ENCODE results near the gene MYLK2.

The MYLK2 gene

GRCh38 chr20:31856516-31856915, 37.4 kb downstream of the MYLK2 start:
- DNase-seq (ENCODE audit: low spot score) = no peak

- no peak for DNase-seq (ENCODE audit: low spot score)
These were observed 39.0 kb downstream of the MYLK2 start for GRCh38 chr20:31857861-31858759.

GRCh38 chr20:31858760-31859083, 39.6 kb downstream of the MYLK2 start:
- no peak for DNase-seq (ENCODE audit: low spot score)

GRCh38 chr20:31859266-31859997, 40.3 kb downstream of the MYLK2 start:
- DNase-seq (ENCODE audit: low spot score) = no peak

GRCh38 chr20:31859998-31860380, 40.8 kb downstream of the MYLK2 start:
- DNase-seq (ENCODE audit: low spot score) = no peak

GRCh38 chr20:31860390-31861134, 41.4 kb downstream of the MYLK2 start:
- peak; percentile 60 for DNase-seq (ENCODE audit: low spot score)

- no peak for DNase-seq (ENCODE audit: low spot score)
These were observed 41.9 kb downstream of the MYLK2 start for GRCh38 chr20:31861135-31861384.

- DNase-seq (ENCODE audit: low spot score) = peak; percentile 86
These were observed 42.4 kb downstream of the MYLK2 start for GRCh38 chr20:31861385-31862156.

- no peak for DNase-seq (ENCODE audit: low spot score)
These were observed 43.0 kb downstream of the MYLK2 start for GRCh38 chr20:31862157-31862470.

GRCh38 chr20:31862506-31862905, 43.4 kb downstream of the MYLK2 start:
- no peak for DNase-seq (ENCODE audit: low spot score)

- DNase-seq (ENCODE audit: low spot score) = no peak
These were observed 44.3 kb downstream of the MYLK2 start for GRCh38 chr20:31863296-31864085.

GRCh38 chr20:31864521-31865400, 45.6 kb downstream of the MYLK2 start:
- DNase-seq (ENCODE audit: low spot score) = no peak

GRCh38 chr20:31866221-31866620, 47.1 kb downstream of the MYLK2 start:
- DNase-seq (ENCODE audit: low spot score) = no peak

GRCh38 chr20:31868853-31869672, 49.9 kb downstream of the MYLK2 start:
- DNase-seq (ENCODE audit: low spot score) = no peak

- no peak for DNase-seq (ENCODE audit: low spot score)
These were observed 50.5 kb downstream of the MYLK2 start for GRCh38 chr20:31869673-31869941.

GRCh38 chr20:31869942-31870725, 51.0 kb downstream of the MYLK2 start, which contains the start of the genes DUSP15 and TTLL9:
Gene DUSP15 (minus strand): TSS chr20:31870527. CDS start chr20:31870337, 190 bp downstream.
Gene TTLL9 (plus strand): TSS chr20:31870634. CDS start chr20:31871127, 493 bp downstream.
- DNase-seq (ENCODE audit: low spot score) = peak; percentile 47

- no peak for DNase-seq (ENCODE audit: low spot score)
These were observed 51.8 kb downstream of the MYLK2 start for GRCh38 chr20:31870726-31871617.

- DNase-seq (ENCODE audit: low spot score) = no peak
These were observed 52.4 kb downstream of the MYLK2 start for GRCh38 chr20:31871618-31871954.

Measured in AG08396 (cell line).